B cell (primary cell): Measurements from ENCODE around the gene DMKN. TPM values are rescaled to one million over a fixed set of nuclear protein-coding genes. Genes with fewer than 3 reads are reported as not detected.

Experiments used
- ATAC-seq: fragments of 200-7000 bp; cut with Tn5 transposase; one replicate; pipeline ENCODE4 v1.10.0; 2021; ENCODE audit warnings: low read depth, mild to moderate bottlenecking, moderate number of reproducible peaks, moderate library complexity
- CTCF ChIA-PET: fragments of 350-600 bp; sonication (Branson Sonifier 250); formaldehyde crosslinking; loops from one replicate; lab custom pipeline; 2021; ENCODE audit warnings: antibody characterized with exemption, inconsistent platforms; lab: Charles Lee
- POLR2A ChIA-PET: fragments of 350-600 bp; sonication (Branson Sonifier 250); formaldehyde crosslinking; loops from one replicate; lab custom pipeline; 2021; ENCODE audit warnings: antibody characterized with exemption; lab: Charles Lee
- DNase-seq: peaks from one replicate; pipeline ENCODE4 v3.0.0; 2013
- H2AFZ ChIP-seq: 2 replicates; pipeline ENCODE4 v1.6.1; 2012; ENCODE audit warnings: mild to moderate bottlenecking, low read depth, low read length; ENCODE audit not compliant: insufficient read depth, poor library complexity, severe bottlenecking
- H3K27ac ChIP-seq, 2 donors: 1 replicate in 1 of 2; 2 replicates in 1 of 2; pipeline ENCODE4 v1.5.1; 2012 to 2013; ENCODE audit warnings: low read length in 2 of 2, mild to moderate bottlenecking in 2 of 2, moderate library complexity in 1 of 2
- H3K27me3 ChIP-seq, 4 experiments: fragments of 200-600 bp in 1 of 4; sonication (generic) in 1 of 4; replicated peaks in 1 of 4; 1 replicate in 2 of 4; 2 replicates in 2 of 4; pipeline versions ENCODE4 v1.6.1 to v1.7.0; 2013 to 2016; ENCODE audit warnings: low read length in 3 of 4, mild to moderate bottlenecking in 2 of 4, mixed read lengths in 1 of 4, moderate library complexity in 1 of 4; ENCODE audit not compliant: insufficient read depth in 4 of 4, control insufficient read depth in 3 of 4; ENCODE audit errors: control extremely low read depth in 1 of 4
- H3K36me3 ChIP-seq, 2 experiments: replicated peaks in 1 of 2; 1 replicate in 1 of 2; 2 replicates in 1 of 2; pipeline versions ENCODE4 v1.6.1 to v1.7.1; 2013; ENCODE audit warnings: low read length in 1 of 2; ENCODE audit not compliant: insufficient read depth in 2 of 2, control insufficient read depth in 1 of 2; ENCODE audit errors: control extremely low read depth in 1 of 2, extremely low read depth in 1 of 2
- H3K4me1 ChIP-seq, 2 donors: fragments of 200-600 bp in 1 of 2; sonication (generic) in 1 of 2; 1 replicate in 1 of 2; 2 replicates in 1 of 2; pipeline versions ENCODE4 v1.5.1 to v1.6.1; 2013 to 2017; ENCODE audit warnings: low read length in 2 of 2; ENCODE audit not compliant: control insufficient read depth in 2 of 2, insufficient read depth in 2 of 2
- H3K4me2 ChIP-seq: replicated peaks from 2 replicates; pipeline ENCODE3; 2012; ENCODE audit warnings: mild to moderate bottlenecking, low read depth, low read length; ENCODE audit not compliant: poor library complexity, severe bottlenecking
- H3K4me3 ChIP-seq, 5 experiments: fragments of 200-600 bp in 1 of 5; sonication (generic) in 1 of 5; 1 replicate in 3 of 5; 2 replicates in 2 of 5; pipeline versions ENCODE4 v1.5.1 to v1.7.0; 2011 to 2016; ENCODE audit warnings: low read length in 4 of 5, mild to moderate bottlenecking in 4 of 5, low read depth in 2 of 5, control low read depth in 1 of 5, moderate library complexity in 1 of 5; ENCODE audit not compliant: insufficient read depth in 1 of 5; ENCODE audit errors: control extremely low read depth in 1 of 5, extremely low read depth in 1 of 5
- H3K79me2 ChIP-seq: fragments of 200-600 bp; sonication (generic); one replicate; pipeline ENCODE4 v1.6.0; 2016; ENCODE audit warnings: low read length; ENCODE audit not compliant: control insufficient read depth, insufficient read depth
- H3K9ac ChIP-seq: fragments of 200-600 bp; sonication (generic); 2 replicates; pipeline ENCODE4 v1.6.1; 2017; ENCODE audit warnings: mild to moderate bottlenecking, low read length, moderate library complexity
- H3K9me3 ChIP-seq, 3 donors: one replicate each; pipeline versions ENCODE4 v1.6.1 to v1.7.1; 2013; ENCODE audit warnings: low read length in 2 of 3; ENCODE audit not compliant: control insufficient read depth in 2 of 3, insufficient read depth in 1 of 3; ENCODE audit errors: control extremely low read depth in 1 of 3
- H4K20me1 ChIP-seq: 2 replicates; pipeline ENCODE4 v1.6.0; 2012; ENCODE audit warnings: mild to moderate bottlenecking, low read length; ENCODE audit not compliant: insufficient read depth, control insufficient read depth, poor library complexity, severe bottlenecking
- H3K27ac Mint-ChIP-seq: one replicate; pipeline ENCODE4 v1.8.0; 2021; ENCODE audit warnings: mixed read lengths
- H3K27me3 Mint-ChIP-seq: one replicate; pipeline ENCODE4 v1.8.0; 2021; ENCODE audit warnings: mixed read lengths
- H3K4me1 Mint-ChIP-seq: one replicate; pipeline ENCODE4 v1.8.0; 2021; ENCODE audit warnings: mixed read lengths
- H3K4me3 Mint-ChIP-seq: one replicate; pipeline ENCODE4 v1.8.0; 2021; ENCODE audit warnings: mixed read lengths
- H3K9me3 Mint-ChIP-seq: one replicate; pipeline ENCODE4 v1.8.0; 2022; ENCODE audit warnings: mixed read lengths; ENCODE audit not compliant: insufficient read depth
- EZH2 ChIP-seq: IDR thresholded peaks from 2 replicates; pipeline ENCODE4 v1.6.1; 2012; ENCODE audit warnings: borderline replicate concordance, low read depth, mild to moderate bottlenecking, moderate library complexity, low read length; ENCODE audit not compliant: insufficient read depth, poor library complexity, severe bottlenecking
- WGBS: methylation state at CpG from one replicate; pipeline ENCODE4 v1.1.5; 2013; ENCODE audit warnings: missing lambda C conversion rate; ENCODE audit not compliant: insufficient coverage; 5-methylcytosine and 5-hydroxymethylcytosine counted together
- intact Hi-C: fragments of 100-400 bp; cut with micrococcal nuclease; formaldehyde crosslinking; loops from one replicate; pipeline ENCODE4 v1.10.0; 2022
- polyA plus RNA-seq: library from polyadenylated mRNA; depleted of rRNA; stranded (reverse); fragments of >200 nt; gene quantifications from 2 replicates; pipeline ENCODE4 v1.2.3, GENCODE V29; 2012
- total RNA-seq, 2 donors: library from RNA; stranded (reverse); fragments of 120-200 nt in 1 of 2; gene quantifications; 1 replicate in 1 of 2; 2 replicates in 1 of 2; pipeline versions ENCODE4 v1.2.3 to v1.2.4, GENCODE V29; 2013 to 2022
- TF ChIP-seq, protein P1 (sequence below): fragments of 200-600 bp; IDR thresholded peaks from one replicate; pipeline ENCODE4 v1.8.0; 2022; ENCODE audit warnings: antibody characterized with exemption, mild to moderate bottlenecking

DMKN gene
- total and polyA plus RNA-seq, 2 donors (not counting 1 experiment from before 2014, with no cell fraction given) = 0.58 to 4.5 TPM

DNA sequence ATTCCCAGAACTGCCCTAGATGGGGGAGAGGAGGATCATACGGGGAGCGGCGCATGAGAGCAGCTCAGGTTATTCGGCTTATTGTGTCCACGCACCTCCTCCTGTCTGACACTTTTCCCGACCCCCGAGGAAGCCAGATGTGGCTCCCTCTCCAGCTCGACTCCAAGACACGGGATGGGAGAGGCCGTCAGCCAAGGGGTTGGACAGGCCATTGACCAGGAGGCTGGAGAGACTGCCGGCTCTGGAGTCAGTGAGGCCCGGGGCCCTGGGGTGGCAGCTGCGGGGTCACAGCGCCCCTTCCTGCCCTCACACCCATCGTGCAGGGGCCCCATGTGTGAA is 2.9 kb downstream of the DMKN start:
- ATAC-seq (no peak), DNase-seq (no peak)
- WGBS = 22% methylated on average over 12 of the region's 15 CpGs
- peak overlapping the region; percentile 79 for H3K4me2 ChIP-seq
- peak overlapping the region; percentile 79 for H2AFZ ChIP-seq
- peak overlapping the region in 1 of 5 experiments; percentile 62 for H3K4me3 ChIP-seq
- no peak overlapping the region for H3K27ac ChIP-seq
- H3K36me3 ChIP-seq = no peaks in the 10 kb centered on the region
- H3K27me3 ChIP-seq = peaks cover 0 to 70% (median 11%) of the 10 kb centered on the region in 4 experiments
- ChIA-PET CTCF (interaction anchor here (0.8 to 3.9 kb wide), 23 partner anchors 10 to 208 kb away, joined by 3 to 24 read pairs (median 4); partner anchors contain the start of gene KRTDAP), POLR2A (interaction anchor here (0.7 kb wide), 1 partner anchor 695 kb away, joined by 3 read pairs; no protein-coding TSS in a partner anchor)
- peak overlapping the region; percentile 50 for H3K9ac ChIP-seq
- no peaks in the 10 kb centered on the region for H3K79me2 ChIP-seq
- H4K20me1 ChIP-seq = no peaks in the 10 kb centered on the region
- Mint-ChIP-seq H3K9me3 (no peaks in the 10 kb centered on the region), H3K27ac (no peak overlapping the region), H3K4me1 (peaks cover 19% of the 10 kb centered on the region), H3K27me3 (peaks cover 54% of the 10 kb centered on the region), H3K4me3 (peak overlapping the region; percentile 76)
- no peak for TF ChIP-seq EZH2
- TF ChIP-seq, protein P1, sequence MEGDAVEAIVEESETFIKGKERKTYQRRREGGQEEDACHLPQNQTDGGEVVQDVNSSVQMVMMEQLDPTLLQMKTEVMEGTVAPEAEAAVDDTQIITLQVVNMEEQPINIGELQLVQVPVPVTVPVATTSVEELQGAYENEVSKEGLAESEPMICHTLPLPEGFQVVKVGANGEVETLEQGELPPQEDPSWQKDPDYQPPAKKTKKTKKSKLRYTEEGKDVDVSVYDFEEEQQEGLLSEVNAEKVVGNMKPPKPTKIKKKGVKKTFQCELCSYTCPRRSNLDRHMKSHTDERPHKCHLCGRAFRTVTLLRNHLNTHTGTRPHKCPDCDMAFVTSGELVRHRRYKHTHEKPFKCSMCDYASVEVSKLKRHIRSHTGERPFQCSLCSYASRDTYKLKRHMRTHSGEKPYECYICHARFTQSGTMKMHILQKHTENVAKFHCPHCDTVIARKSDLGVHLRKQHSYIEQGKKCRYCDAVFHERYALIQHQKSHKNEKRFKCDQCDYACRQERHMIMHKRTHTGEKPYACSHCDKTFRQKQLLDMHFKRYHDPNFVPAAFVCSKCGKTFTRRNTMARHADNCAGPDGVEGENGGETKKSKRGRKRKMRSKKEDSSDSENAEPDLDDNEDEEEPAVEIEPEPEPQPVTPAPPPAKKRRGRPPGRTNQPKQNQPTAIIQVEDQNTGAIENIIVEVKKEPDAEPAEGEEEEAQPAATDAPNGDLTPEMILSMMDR = peak; percentile 66
- intact Hi-C loops = no loop called here
- peaks cover 0 to 11% (median 0%) of the 10 kb centered on the region in 3 donors for H3K9me3 ChIP-seq
- peaks cover 19 to 21% of the 10 kb centered on the region in 2 donors for H3K4me1 ChIP-seq

DNA sequence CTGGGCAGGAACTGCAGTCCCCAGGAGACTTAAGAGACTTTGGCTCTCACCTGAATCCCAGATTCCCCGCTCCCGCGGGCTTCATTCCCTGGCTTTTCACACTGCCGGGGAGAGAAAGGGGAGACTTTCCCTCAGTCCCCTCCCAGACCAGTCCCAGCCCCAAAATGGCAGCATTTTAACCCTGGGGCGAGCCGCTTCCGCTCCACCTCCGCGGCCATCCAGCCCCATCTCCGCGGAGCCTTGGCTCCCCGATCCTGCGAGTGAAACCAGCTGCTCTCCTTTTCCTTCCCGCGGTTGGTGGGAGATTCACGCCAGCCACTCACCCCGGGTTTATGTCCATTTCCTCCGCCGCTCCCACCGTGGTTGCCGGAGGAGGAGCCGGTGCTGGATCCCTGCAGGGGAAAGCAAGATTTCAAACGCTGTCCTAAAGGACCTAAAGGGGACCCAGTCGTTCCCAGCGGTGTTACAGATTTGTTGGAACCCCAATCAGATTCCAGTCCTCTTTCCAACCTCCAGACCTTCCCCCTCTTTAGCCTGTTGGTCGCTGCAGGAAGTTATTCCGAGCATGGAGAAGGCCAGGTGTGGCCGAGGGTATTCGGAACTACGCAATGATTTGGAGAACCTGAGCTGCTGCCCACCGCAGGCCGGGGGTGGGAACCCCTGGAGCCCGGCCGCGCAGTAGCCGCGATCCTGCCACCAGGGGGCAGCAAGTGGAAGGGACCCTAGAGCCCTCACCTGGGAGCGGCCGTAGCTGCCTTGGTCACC is 3.4 kb downstream of the DMKN start:
- peaks cover 19 to 21% of the 10 kb centered on the region in 2 donors for H3K4me1 ChIP-seq
- POLR2A ChIA-PET = interaction anchor here (0.7 kb wide), 1 partner anchor 695 kb away, joined by 3 read pairs; no protein-coding TSS in a partner anchor
- ATAC-seq (peak; percentile 86), DNase-seq (peak; percentile 84)
- H3K4me1 Mint-ChIP-seq = peaks cover 19% of the 10 kb centered on the region
- intact Hi-C loops = no loop called here
- H3K79me2 ChIP-seq = no peaks in the 10 kb centered on the region
- peaks cover 0 to 11% (median 0%) of the 10 kb centered on the region in 3 donors for H3K9me3 ChIP-seq
- H3K27ac ChIP-seq = no peak overlapping the region
- 1% methylated on average over 32 of the region's 39 CpGs for WGBS
- no peaks in the 10 kb centered on the region for H3K36me3 ChIP-seq
- H3K4me3 ChIP-seq = peak overlapping the region in 4 of 5 experiments; percentile 6 to 62 (median 37)
- peak overlapping the region; percentile 79 for H3K4me2 ChIP-seq
- H3K27me3 ChIP-seq = peaks cover 0 to 71% (median 11%) of the 10 kb centered on the region in 4 experiments
- peak overlapping the region; percentile 76 for H3K4me3 Mint-ChIP-seq
- H3K9ac ChIP-seq = peak overlapping the region; percentile 50
- peaks cover 59% of the 10 kb centered on the region for H3K27me3 Mint-ChIP-seq
- H3K27ac Mint-ChIP-seq = peak overlapping the region; percentile 59
- H3K9me3 Mint-ChIP-seq = no peaks in the 10 kb centered on the region
- peak overlapping the region; percentile 79 for H2AFZ ChIP-seq
- CTCF ChIA-PET = interaction anchor here (0.8 to 3.9 kb wide), 24 partner anchors 10 to 208 kb away, joined by 3 to 24 read pairs (median 4); partner anchors contain the start of gene KRTDAP
- H4K20me1 ChIP-seq = no peaks in the 10 kb centered on the region
- TF ChIP-seq EZH2 = no peak
- TF ChIP-seq, protein P1 = peak; percentile 96
